ENCODE measurements around the gene STARD3.

DNA sequence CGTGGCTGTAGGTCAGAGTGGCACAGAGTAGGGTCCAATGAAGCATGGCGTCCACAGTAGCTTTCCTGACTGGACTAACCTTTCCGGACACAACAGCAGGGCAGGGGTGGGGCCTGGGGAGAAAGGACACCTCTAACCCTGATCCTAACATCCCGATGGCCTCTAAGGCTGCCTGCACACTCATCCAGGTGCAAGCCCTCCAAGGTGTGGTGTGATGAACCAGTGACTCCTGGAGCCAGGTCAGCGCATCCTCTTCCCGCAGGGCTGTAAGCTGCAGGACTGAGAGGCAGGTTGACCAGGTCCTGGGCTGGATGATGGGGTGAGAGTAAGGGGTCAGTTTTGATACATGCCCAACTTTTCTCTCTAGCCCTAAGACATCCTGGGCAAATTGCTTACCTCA is 59.8 kb downstream of the STARD3 start:
- TF ChIP-seq POLR2AphosphoS5 (IDR thresholded peaks at IDR 0.05), result no peak
- no peak for TF ChIP-seq POLR2A (IDR thresholded peaks at IDR 0.05)
- TF ChIP-seq, protein P1, sequence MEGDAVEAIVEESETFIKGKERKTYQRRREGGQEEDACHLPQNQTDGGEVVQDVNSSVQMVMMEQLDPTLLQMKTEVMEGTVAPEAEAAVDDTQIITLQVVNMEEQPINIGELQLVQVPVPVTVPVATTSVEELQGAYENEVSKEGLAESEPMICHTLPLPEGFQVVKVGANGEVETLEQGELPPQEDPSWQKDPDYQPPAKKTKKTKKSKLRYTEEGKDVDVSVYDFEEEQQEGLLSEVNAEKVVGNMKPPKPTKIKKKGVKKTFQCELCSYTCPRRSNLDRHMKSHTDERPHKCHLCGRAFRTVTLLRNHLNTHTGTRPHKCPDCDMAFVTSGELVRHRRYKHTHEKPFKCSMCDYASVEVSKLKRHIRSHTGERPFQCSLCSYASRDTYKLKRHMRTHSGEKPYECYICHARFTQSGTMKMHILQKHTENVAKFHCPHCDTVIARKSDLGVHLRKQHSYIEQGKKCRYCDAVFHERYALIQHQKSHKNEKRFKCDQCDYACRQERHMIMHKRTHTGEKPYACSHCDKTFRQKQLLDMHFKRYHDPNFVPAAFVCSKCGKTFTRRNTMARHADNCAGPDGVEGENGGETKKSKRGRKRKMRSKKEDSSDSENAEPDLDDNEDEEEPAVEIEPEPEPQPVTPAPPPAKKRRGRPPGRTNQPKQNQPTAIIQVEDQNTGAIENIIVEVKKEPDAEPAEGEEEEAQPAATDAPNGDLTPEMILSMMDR (IDR thresholded peaks at IDR 0.05 in 8 of 11, conservative IDR thresholded peaks at IDR 0.05 in 3 of 11), result no peak

Data from spleen (tissue), 7 donors.